PC-3 (cell line): ENCODE data around the gene INPP5K. TPM values are rescaled to one million over a fixed set of nuclear protein-coding genes. Genes with fewer than 3 reads are reported as not detected.

Experiments used
- ATAC-seq: fragments of 200-7000 bp; cut with Tn5 transposase; 2 replicates; pipeline ENCODE4 v1.9.1; 2020; ENCODE audit warnings: mild to moderate bottlenecking, moderate library complexity
- BruUV-seq: library from RNA; stranded (reverse); fragments of 400-500 nt; replicated peaks from 2 replicates; lab custom pipeline; 2021; lab: Mats Ljungman, UMichigan
- CTCF ChIA-PET: fragments of 300-600 bp; sonication (Branson Sonifier 250); formaldehyde crosslinking; loops from one replicate; lab custom pipeline; 2022; ENCODE audit warnings: antibody characterized with exemption; lab: Charles Lee
- POLR2A ChIA-PET: fragments of 300-600 bp; sonication (Branson Sonifier 250); formaldehyde crosslinking; loops from one replicate; lab custom pipeline; 2022; ENCODE audit warnings: antibody characterized with exemption; ENCODE audit not compliant: unreplicated experiment; lab: Charles Lee
- DNase-seq: peaks from one replicate; pipeline ENCODE4 v3.0.0-alpha.2; 2015
- H2AFZ ChIP-seq: fragments of 300-600 bp; sonication (generic); 2 replicates; pipeline ENCODE4 v1.6.0; 2016; ENCODE audit warnings: antibody characterized with exemption, low read length
- H3F3A ChIP-seq: fragments of 300-600 bp; sonication (generic); one replicate; pipeline ENCODE4 v1.6.0; 2017; ENCODE audit warnings: antibody characterized with exemption, low read length, control low read depth, mild to moderate bottlenecking; ENCODE audit not compliant: unreplicated experiment
- H3K27ac ChIP-seq: fragments of 300-600 bp; sonication (generic); 2 replicates; pipeline ENCODE4 v1.5.1; 2016; ENCODE audit warnings: mild to moderate bottlenecking, low read length
- H3K27me3 ChIP-seq: fragments of 300-600 bp; sonication (generic); 2 replicates; pipeline ENCODE4 v1.6.1; 2016; ENCODE audit warnings: low read length, mixed read lengths
- H3K36me3 ChIP-seq: fragments of 300-600 bp; sonication (generic); 2 replicates; pipeline ENCODE4 v1.6.1; 2016; ENCODE audit warnings: low read depth, mixed run types, low read length, mixed read lengths
- H3K4me1 ChIP-seq: fragments of 300-600 bp; sonication (generic); 2 replicates; pipeline ENCODE4 v1.5.1; 2016; ENCODE audit warnings: low read length; ENCODE audit not compliant: insufficient read depth
- H3K4me2 ChIP-seq: fragments of 300-600 bp; sonication (generic); 2 replicates; pipeline ENCODE4 v1.6.0; 2016; ENCODE audit warnings: low read length
- H3K4me3 ChIP-seq: fragments of 300-600 bp; sonication (generic); 2 replicates; pipeline ENCODE4 v1.5.1; 2016; ENCODE audit warnings: mild to moderate bottlenecking, low read length, mixed read lengths
- H3K79me2 ChIP-seq: fragments of 300-600 bp; sonication (generic); 2 replicates; pipeline ENCODE4 v1.6.1; 2017; ENCODE audit warnings: low read length, mixed read lengths
- H3K9ac ChIP-seq: fragments of 300-600 bp; sonication (generic); 2 replicates; pipeline ENCODE4 v1.6.0; 2016; ENCODE audit warnings: mild to moderate bottlenecking, low read length
- H3K9me2 ChIP-seq: fragments of 300-600 bp; sonication (generic); replicated peaks from 2 replicates; pipeline ENCODE4 v1.6.1; 2016; ENCODE audit warnings: mixed run types, low read length, mixed read lengths
- H3K9me3 ChIP-seq: fragments of 300-600 bp; sonication (generic); 2 replicates; pipeline ENCODE4 v1.6.1; 2016; ENCODE audit warnings: low read length, mixed read lengths
- H4K20me1 ChIP-seq: fragments of 300-600 bp; sonication (generic); 2 replicates; pipeline ENCODE4 v1.6.1; 2016; ENCODE audit warnings: low read length, mixed read lengths
- EZH2 ChIP-seq: fragments of 300-600 bp; sonication (generic); IDR thresholded peaks from one replicate; pipeline ENCODE4 v1.6.1; 2017; ENCODE audit warnings: antibody characterized with exemption, mild to moderate bottlenecking, low read length; ENCODE audit not compliant: unreplicated experiment
- EZH2phosphoT487 ChIP-seq: fragments of 300-600 bp; sonication (generic); IDR thresholded peaks from 2 replicates; pipeline ENCODE4 v1.6.1; 2018; ENCODE audit warnings: mild to moderate bottlenecking, antibody characterized with exemption, low read length, borderline replicate concordance
- intact Hi-C: fragments of 100-400 bp; cut with micrococcal nuclease; formaldehyde crosslinking; loops from 2 replicates; pipeline ENCODE4 v1.9.0; 2023
- total RNA-seq: library from RNA; depleted of rRNA; stranded (reverse); fragments of >200 nt; gene quantifications from 2 replicates; pipeline ENCODE4 v1.2.3, GENCODE V29; 2014
- TF ChIP-seq, protein P1 (sequence below): fragments of 300-600 bp; sonication (generic); conservative IDR thresholded peaks from 2 replicates; pipeline ENCODE4 v1.5.1; 2017; ENCODE audit warnings: antibody characterized with exemption, low read depth, mild to moderate bottlenecking, low read length

Gene INPP5K
- total RNA-seq, 1 experiment from 2014 or later, result 52.6 TPM

GRCh38 chr17:1471490-1471889 lies 44.9 kb downstream of the INPP5K start:
- Histone ChIP-seq H3K9me2 (no peaks in the 10 kb centered on the region), H2AFZ (no peak overlapping the region), H3K27me3 (no peaks in the 10 kb centered on the region), H3K79me2 (no peaks in the 10 kb centered on the region), H3K4me3 (no peak overlapping the region), H4K20me1 (no peaks in the 10 kb centered on the region), H3F3A (no peaks in the 10 kb centered on the region), H3K9ac (no peak overlapping the region), H3K27ac (no peak overlapping the region), H3K36me3 (no peaks in the 10 kb centered on the region; the same call in 1 of the 2 replicates), H3K4me2 (no peak overlapping the region), H3K9me3 (no peaks in the 10 kb centered on the region), H3K4me1 (no peaks in the 10 kb centered on the region)
- ATAC-seq (no peak), DNase-seq (no peak)
- TF ChIP-seq EZH2phosphoT487 (no peak), EZH2 (no peak)
- TF ChIP-seq, protein P1, sequence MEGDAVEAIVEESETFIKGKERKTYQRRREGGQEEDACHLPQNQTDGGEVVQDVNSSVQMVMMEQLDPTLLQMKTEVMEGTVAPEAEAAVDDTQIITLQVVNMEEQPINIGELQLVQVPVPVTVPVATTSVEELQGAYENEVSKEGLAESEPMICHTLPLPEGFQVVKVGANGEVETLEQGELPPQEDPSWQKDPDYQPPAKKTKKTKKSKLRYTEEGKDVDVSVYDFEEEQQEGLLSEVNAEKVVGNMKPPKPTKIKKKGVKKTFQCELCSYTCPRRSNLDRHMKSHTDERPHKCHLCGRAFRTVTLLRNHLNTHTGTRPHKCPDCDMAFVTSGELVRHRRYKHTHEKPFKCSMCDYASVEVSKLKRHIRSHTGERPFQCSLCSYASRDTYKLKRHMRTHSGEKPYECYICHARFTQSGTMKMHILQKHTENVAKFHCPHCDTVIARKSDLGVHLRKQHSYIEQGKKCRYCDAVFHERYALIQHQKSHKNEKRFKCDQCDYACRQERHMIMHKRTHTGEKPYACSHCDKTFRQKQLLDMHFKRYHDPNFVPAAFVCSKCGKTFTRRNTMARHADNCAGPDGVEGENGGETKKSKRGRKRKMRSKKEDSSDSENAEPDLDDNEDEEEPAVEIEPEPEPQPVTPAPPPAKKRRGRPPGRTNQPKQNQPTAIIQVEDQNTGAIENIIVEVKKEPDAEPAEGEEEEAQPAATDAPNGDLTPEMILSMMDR, result no peak
- intact Hi-C loops, result no loop called here
- ChIA-PET POLR2A (no interaction called here), CTCF (no interaction called here)
- BruUV-seq, result no TSS peak

DNA sequence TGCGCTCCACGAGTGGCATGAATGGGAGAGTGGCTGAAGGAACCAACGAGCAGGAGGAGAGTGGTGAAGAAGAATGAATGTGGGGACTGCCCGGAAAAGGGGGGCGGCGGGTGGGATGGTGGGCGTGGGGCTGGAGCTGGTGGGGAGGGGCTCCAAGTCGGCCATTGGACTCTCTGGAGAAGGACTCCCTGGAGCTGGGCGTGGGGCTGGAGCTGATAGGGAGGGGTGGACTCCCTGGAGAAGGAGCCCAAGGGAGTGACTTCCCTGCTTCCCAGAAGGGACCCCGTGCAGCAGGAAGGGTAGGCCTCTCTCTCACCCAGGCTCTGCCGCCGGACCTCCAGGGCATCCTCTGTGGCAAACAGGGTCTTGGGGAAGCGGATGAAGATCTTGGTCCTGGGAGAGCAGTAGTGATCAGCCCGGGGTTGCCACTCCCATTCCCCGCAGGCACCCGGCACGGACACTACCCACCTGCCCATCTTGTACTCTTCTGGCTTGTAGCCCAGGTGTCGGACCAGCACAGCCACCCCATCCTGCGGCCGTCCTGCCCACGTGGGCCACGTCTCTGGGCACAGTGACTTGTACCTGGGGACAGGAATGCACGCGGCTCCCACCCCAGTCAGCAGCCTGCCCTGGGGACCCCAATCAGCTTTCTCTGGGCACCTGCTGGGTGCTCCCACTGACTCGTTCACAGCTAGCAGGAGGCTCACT lies 45.5 kb downstream of the INPP5K start:
- DNase-seq (no peak), ATAC-seq (no peak)
- Histone ChIP-seq H3K9me2 (no peaks in the 10 kb centered on the region), H3K36me3 (no peaks in the 10 kb centered on the region), H3K27me3 (no peaks in the 10 kb centered on the region), H4K20me1 (no peaks in the 10 kb centered on the region), H3K4me3 (no peak overlapping the region), H3K4me2 (no peak overlapping the region), H2AFZ (no peak overlapping the region), H3K79me2 (no peaks in the 10 kb centered on the region), H3K9me3 (no peaks in the 10 kb centered on the region), H3K9ac (no peak overlapping the region), H3F3A (no peaks in the 10 kb centered on the region), H3K4me1 (no peaks in the 10 kb centered on the region), H3K27ac (no peak overlapping the region)
- BruUV-seq, result no TSS peak
- no peak for TF ChIP-seq EZH2phosphoT487
- TF ChIP-seq, protein P1, result no peak
- TF ChIP-seq EZH2, result no peak
- POLR2A ChIA-PET, result no interaction called here
- CTCF ChIA-PET, result no interaction called here
- intact Hi-C loops, result no loop called here

DNA sequence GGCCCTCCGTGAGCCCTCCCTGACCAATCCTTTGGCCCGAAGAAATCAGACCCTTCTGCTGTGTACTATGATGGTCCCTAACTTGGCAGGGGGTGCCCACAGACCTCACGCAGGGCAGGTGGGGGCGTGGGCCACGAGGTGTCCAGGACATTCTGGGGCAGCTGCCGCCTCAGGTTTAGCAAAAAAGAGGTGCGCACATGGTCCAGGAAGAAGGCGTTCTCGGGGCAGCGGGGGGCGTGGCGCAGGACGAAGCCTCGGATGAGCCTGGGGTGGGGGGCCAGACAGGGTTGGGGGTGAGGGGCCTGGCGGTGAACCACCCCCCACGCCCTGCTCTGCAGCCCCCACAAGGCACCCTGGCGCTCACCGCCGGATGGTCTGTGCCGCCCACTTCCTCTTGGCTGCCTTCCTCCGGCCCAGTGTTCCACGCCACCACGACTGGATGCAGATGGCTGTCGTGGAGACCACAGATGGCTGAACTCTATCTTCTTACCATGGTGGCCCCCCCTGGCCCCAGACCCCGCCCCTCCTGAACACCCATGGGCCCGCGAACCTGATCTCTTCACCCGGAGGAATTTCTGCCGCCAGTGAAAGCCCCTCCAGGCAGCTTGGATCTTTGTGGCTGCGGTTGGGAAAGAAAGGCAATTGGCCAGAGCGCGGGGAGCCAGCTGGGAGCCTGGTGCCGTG lies 46.2 kb downstream of the INPP5K start:
- H3K4me2 ChIP-seq, result no peak overlapping the region
- no peaks in the 10 kb centered on the region for H3K4me1 ChIP-seq
- no peaks in the 10 kb centered on the region for H3F3A ChIP-seq
- no peaks in the 10 kb centered on the region for H3K9me3 ChIP-seq
- no peaks in the 10 kb centered on the region for H4K20me1 ChIP-seq
- no peak overlapping the region for H3K9ac ChIP-seq
- no peak overlapping the region for H3K4me3 ChIP-seq
- H3K27ac ChIP-seq, result no peak overlapping the region
- H3K36me3 ChIP-seq, result no peaks in the 10 kb centered on the region
- TF ChIP-seq, protein P1, result no peak
- TF ChIP-seq EZH2, result no peak
- BruUV-seq, result no TSS peak
- no peaks in the 10 kb centered on the region for H3K27me3 ChIP-seq
- no peaks in the 10 kb centered on the region for H3K79me2 ChIP-seq
- no peak overlapping the region for H2AFZ ChIP-seq
- H3K9me2 ChIP-seq, result no peaks in the 10 kb centered on the region
- DNase-seq, result no peak
- no peak for ATAC-seq
- ChIA-PET CTCF (no interaction called here), POLR2A (no interaction called here)
- intact Hi-C loops, result no loop called here
